ENCODE measurements around the gene NT5C2.

GRCh38 chr10:103078676-103079075 is 114.4 kb downstream of the NT5C2 start:
- TF ChIP-seq, protein P1, sequence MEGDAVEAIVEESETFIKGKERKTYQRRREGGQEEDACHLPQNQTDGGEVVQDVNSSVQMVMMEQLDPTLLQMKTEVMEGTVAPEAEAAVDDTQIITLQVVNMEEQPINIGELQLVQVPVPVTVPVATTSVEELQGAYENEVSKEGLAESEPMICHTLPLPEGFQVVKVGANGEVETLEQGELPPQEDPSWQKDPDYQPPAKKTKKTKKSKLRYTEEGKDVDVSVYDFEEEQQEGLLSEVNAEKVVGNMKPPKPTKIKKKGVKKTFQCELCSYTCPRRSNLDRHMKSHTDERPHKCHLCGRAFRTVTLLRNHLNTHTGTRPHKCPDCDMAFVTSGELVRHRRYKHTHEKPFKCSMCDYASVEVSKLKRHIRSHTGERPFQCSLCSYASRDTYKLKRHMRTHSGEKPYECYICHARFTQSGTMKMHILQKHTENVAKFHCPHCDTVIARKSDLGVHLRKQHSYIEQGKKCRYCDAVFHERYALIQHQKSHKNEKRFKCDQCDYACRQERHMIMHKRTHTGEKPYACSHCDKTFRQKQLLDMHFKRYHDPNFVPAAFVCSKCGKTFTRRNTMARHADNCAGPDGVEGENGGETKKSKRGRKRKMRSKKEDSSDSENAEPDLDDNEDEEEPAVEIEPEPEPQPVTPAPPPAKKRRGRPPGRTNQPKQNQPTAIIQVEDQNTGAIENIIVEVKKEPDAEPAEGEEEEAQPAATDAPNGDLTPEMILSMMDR (IDR thresholded peaks at IDR 0.05) = no peak
- no peak for TF ChIP-seq POLR2AphosphoS5 (IDR thresholded peaks at IDR 0.05)
